Measurements from ENCODE around the gene TLL2.

GRCh38 chr10:96540240-96540639 lies 26.5 kb upstream of the TLL2 start:
- TF ChIP-seq TAF1 (IDR thresholded peaks at IDR 0.05; ENCODE audit: borderline replicate concordance, insufficient read depth, low read length) (no peak), REST (IDR thresholded peaks at IDR 0.05; ENCODE audit: insufficient read depth in 1 of 2, low read depth in 2 of 2, low read length in 2 of 2) (no peak), SIN3A (IDR thresholded peaks at IDR 0.05; ENCODE audit: borderline replicate concordance, insufficient read depth, low read length) (no peak), POLR2AphosphoS5 (IDR thresholded peaks at IDR 0.05; ENCODE audit: low read depth, low read length) (no peak)
